Amniotic epithelial cell (primary cell): Measurements from ENCODE around the gene CAMTA2.
A peak's percentile ranks its signal among the peaks of the same experiment; 100 is the strongest.
"Not testable (repeated sequence)": the region's sequence is repeated elsewhere in the genome, so short reads cannot be mapped to it uniquely, and the experiment has no call there.

Source experiments
- DNase-seq: peaks from one replicate; pipeline ENCODE4 v3.0.0-alpha.2; 2010; ENCODE audit warnings: low read depth

Gene CAMTA2

GRCh38 chr17:4986951-4987766 lies at the start of gene CAMTA2:
Gene CAMTA2, minus strand, starts transcription at chr17:4987675. Its CDS starts 1,453 bp downstream, at chr17:4986222.
- peak; percentile 39 for DNase-seq

- no peak for DNase-seq
Observed at GRCh38 chr17:5035315-5035714, 47.8 kb upstream of the CAMTA2 start, which contains the start of gene SLC52A1. Gene SLC52A1, minus strand, starts transcription at chr17:5035426. Its CDS starts 820 bp downstream, at chr17:5034606.

- DNase-seq, result no peak
Observed at GRCh38 chr17:5034651-5035050, 47.2 kb upstream of the CAMTA2 start.

- no peak for DNase-seq
Observed at GRCh38 chr17:5034063-5034462, 46.6 kb upstream of the CAMTA2 start.

- no peak for DNase-seq
Observed at GRCh38 chr17:5033352-5034015, 46.0 kb upstream of the CAMTA2 start.

- DNase-seq, result no peak
Observed at GRCh38 chr17:5032865-5033264, 45.4 kb upstream of the CAMTA2 start.

- peak; percentile 65 for DNase-seq
Observed at GRCh38 chr17:5031365-5032082, 44.0 kb upstream of the CAMTA2 start.

- not testable (repeated sequence) for DNase-seq
Observed at GRCh38 chr17:5030168-5030567, 42.7 kb upstream of the CAMTA2 start.

GRCh38 chr17:5027916-5028315 lies 40.4 kb upstream of the CAMTA2 start:
- DNase-seq, result no peak

GRCh38 chr17:5027299-5027698 lies 39.8 kb upstream of the CAMTA2 start:
- no peak for DNase-seq

GRCh38 chr17:5024604-5025003 lies 37.1 kb upstream of the CAMTA2 start:
- DNase-seq, result no peak

GRCh38 chr17:5023588-5024147 lies 36.2 kb upstream of the CAMTA2 start:
- no peak for DNase-seq

- DNase-seq, result no peak
Observed at GRCh38 chr17:5022171-5022711, 34.8 kb upstream of the CAMTA2 start.

- DNase-seq, result no peak
Observed at GRCh38 chr17:5020502-5021023, 33.1 kb upstream of the CAMTA2 start.

GRCh38 chr17:5019475-5019956 lies 32.0 kb upstream of the CAMTA2 start:
- DNase-seq, result peak; percentile 22

GRCh38 chr17:5014357-5014756 lies 26.9 kb upstream of the CAMTA2 start:
- no peak for DNase-seq

- DNase-seq, result peak; percentile 43
Observed at GRCh38 chr17:5011928-5012327, 24.5 kb upstream of the CAMTA2 start.

GRCh38 chr17:5003214-5003867 lies 15.9 kb upstream of the CAMTA2 start:
- DNase-seq, result no peak

GRCh38 chr17:5002121-5002788 lies 14.8 kb upstream of the CAMTA2 start:
- no peak for DNase-seq

GRCh38 chr17:5000237-5000639 lies 12.8 kb upstream of the CAMTA2 start:
- no peak for DNase-seq
